Peyer's patch (tissue), 4 donors: ENCODE results near the gene NALCN.

Experiments
- POLR2A ChIP-seq, 2 donors: fragments of 450-650 bp; IDR thresholded peaks; one replicate each; pipeline ENCODE4 v1.5.1; 2017; ENCODE audit warnings: antibody characterized with exemption in 2 of 2, mild to moderate bottlenecking in 2 of 2, moderate library complexity in 2 of 2
- TF ChIP-seq, protein P1 (sequence below), 6 experiments: fragments of 450-650 bp in 4 of 6; fragments of 200-600 bp in 2 of 6; sonication (generic) in 1 of 6; IDR thresholded peaks; one replicate each; pipeline ENCODE4 v1.5.1; 2017 to 2019; ENCODE audit warnings: antibody characterized with exemption in 6 of 6, mild to moderate bottlenecking in 3 of 6, moderate library complexity in 1 of 6

DNA sequence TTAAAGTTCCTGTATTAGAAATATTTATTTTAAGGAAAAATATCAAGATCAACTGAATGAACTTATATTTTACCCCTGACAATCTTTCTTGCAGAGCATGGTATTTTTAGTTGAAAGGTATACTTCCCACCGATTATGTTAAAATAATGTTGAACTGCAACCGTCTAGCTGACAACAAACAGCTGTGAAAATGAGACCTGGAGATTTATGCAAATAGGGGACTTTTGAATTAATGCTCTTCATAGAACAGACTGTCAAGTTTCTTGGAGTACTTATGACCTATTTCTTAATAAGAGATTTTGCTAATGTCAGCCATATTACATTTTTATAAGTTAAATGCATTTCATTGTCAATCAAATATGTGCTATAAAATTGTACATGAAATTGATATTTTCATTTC, 210.9 kb downstream of the NALCN start:
- no peak for TF ChIP-seq POLR2A (IDR thresholded peaks at IDR 0.05)
- TF ChIP-seq, protein P1, sequence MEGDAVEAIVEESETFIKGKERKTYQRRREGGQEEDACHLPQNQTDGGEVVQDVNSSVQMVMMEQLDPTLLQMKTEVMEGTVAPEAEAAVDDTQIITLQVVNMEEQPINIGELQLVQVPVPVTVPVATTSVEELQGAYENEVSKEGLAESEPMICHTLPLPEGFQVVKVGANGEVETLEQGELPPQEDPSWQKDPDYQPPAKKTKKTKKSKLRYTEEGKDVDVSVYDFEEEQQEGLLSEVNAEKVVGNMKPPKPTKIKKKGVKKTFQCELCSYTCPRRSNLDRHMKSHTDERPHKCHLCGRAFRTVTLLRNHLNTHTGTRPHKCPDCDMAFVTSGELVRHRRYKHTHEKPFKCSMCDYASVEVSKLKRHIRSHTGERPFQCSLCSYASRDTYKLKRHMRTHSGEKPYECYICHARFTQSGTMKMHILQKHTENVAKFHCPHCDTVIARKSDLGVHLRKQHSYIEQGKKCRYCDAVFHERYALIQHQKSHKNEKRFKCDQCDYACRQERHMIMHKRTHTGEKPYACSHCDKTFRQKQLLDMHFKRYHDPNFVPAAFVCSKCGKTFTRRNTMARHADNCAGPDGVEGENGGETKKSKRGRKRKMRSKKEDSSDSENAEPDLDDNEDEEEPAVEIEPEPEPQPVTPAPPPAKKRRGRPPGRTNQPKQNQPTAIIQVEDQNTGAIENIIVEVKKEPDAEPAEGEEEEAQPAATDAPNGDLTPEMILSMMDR (IDR thresholded peaks at IDR 0.05): no peak
